T-helper 2 cell treated with Interferon-gamma antibody and Interleukin-4, amounts not matched to agents 5 μg/mL and 100 μg/mL, for 36 hours (primary cell): Measurements from ENCODE around the gene WDR7.

Experiments
- DNase-seq: peaks from one replicate; pipeline ENCODE4 v3.0.0; 2021; ENCODE audit warnings: low spot score
- H3K27ac Mint-ChIP-seq: one replicate; pipeline ENCODE4 v1.8.0; 2021; ENCODE audit warnings: mild to moderate bottlenecking, mixed read lengths
- H3K27me3 Mint-ChIP-seq: one replicate; pipeline ENCODE4 v1.8.0; 2021; ENCODE audit warnings: low read depth, mixed read lengths
- H3K36me3 Mint-ChIP-seq: one replicate; pipeline ENCODE4 v1.8.0; 2021; ENCODE audit warnings: low read depth, mixed read lengths
- H3K4me1 Mint-ChIP-seq: one replicate; pipeline ENCODE4 v1.8.0; 2021; ENCODE audit warnings: low read depth, mixed read lengths
- H3K4me3 Mint-ChIP-seq: one replicate; pipeline ENCODE4 v1.8.0; 2022; ENCODE audit warnings: mild to moderate bottlenecking, moderate library complexity, mixed read lengths
- H3K9me3 Mint-ChIP-seq: one replicate; pipeline ENCODE4 v1.8.0; 2021; ENCODE audit warnings: mixed read lengths

WDR7 gene

DNA sequence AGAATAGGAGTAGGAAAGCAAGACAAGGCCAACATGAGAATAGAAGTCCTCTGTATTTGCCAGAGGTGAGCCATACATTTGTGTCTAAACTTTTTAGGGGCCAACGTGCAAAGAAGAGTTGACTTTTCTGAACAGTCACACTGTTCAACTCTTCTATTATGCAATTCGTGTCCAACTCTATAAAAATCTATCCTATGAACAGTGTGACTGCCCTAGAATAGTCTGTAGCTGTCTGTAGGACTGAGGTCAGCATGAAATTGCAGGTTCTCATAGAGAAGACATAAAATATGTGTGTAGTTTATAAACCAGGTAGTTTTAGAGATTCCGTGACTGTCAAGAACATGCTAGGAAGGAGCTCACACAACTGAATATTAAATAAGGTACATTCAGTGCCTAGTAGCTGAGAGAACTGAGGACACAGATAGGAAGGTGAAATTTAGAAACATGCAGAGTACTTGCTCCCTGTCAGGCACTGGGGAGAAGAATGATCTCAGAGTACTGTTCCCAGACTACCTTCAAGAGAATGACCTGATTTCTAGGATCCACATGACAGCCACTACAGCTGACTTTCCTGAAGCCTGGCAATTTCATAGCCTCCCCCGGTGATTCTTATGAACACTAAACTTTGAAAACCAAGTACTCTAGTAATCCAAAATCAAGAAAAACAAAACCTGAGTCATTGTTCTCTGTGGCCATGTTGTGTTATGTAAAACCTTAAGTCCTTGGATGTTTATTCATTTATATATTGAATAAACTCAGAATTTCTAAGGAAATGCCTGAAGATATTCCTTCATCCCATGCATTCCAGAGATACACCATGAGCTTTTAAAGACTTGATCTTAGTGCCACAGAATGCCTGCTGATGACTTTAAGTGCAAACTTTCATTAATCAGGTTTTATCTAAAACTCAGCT, 294.3 kb downstream of the WDR7 start:
- H3K4me1 Mint-ChIP-seq, result no peaks in the 10 kb centered on the region
- H3K27ac Mint-ChIP-seq, result no peak overlapping the region
- no peak overlapping the region for H3K4me3 Mint-ChIP-seq
- DNase-seq, result no peak
- no peaks in the 10 kb centered on the region for H3K27me3 Mint-ChIP-seq
- H3K36me3 Mint-ChIP-seq, result no peaks in the 10 kb centered on the region
- no peaks in the 10 kb centered on the region for H3K9me3 Mint-ChIP-seq

DNA sequence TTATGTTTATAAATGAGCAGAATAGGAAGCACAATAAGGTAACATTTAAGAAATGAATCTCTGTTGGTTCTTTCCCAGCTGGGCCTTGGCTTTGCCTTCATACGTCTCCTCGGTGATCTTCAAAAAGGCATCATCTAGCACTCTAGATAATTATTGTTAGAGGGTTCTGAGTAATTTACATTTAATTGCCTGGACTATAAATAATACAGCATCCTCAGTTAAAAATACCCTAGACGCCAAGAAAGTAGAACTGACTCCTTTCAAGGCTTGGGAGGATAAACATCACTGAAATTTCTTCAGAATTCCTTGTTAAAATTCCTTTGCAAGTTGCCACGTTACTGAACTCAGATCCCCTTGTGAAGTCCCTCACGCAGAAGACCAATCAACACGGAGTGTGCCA, 296.1 kb downstream of the WDR7 start:
- no peak overlapping the region for H3K4me3 Mint-ChIP-seq
- no peak overlapping the region for H3K27ac Mint-ChIP-seq
- no peaks in the 10 kb centered on the region for H3K36me3 Mint-ChIP-seq
- no peak for DNase-seq
- no peaks in the 10 kb centered on the region for H3K9me3 Mint-ChIP-seq
- H3K4me1 Mint-ChIP-seq, result no peaks in the 10 kb centered on the region
- H3K27me3 Mint-ChIP-seq, result no peaks in the 10 kb centered on the region

DNA sequence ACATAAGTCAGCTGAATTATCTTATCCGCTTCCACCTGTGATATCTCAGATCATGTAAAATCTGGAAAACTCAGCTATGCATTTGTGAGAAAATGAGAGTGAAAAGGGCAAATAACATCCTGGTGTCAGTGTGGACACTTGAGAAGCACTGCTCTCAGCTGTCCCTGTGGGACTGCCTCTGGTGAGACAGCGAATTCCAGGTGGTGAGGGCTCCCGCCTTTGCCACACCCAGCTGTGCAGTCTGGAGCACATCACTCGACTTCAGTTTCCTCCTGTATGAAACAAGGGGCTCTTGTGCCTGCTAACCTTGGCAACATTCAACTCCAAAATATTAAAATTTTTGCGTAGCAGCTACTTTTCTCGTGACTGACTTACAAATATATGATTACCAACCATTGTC, 300.9 kb downstream of the WDR7 start:
- no peaks in the 10 kb centered on the region for H3K9me3 Mint-ChIP-seq
- H3K27ac Mint-ChIP-seq, result no peak overlapping the region
- H3K36me3 Mint-ChIP-seq, result no peaks in the 10 kb centered on the region
- no peak for DNase-seq
- H3K27me3 Mint-ChIP-seq, result no peaks in the 10 kb centered on the region
- H3K4me3 Mint-ChIP-seq, result no peak overlapping the region
- no peaks in the 10 kb centered on the region for H3K4me1 Mint-ChIP-seq

DNA sequence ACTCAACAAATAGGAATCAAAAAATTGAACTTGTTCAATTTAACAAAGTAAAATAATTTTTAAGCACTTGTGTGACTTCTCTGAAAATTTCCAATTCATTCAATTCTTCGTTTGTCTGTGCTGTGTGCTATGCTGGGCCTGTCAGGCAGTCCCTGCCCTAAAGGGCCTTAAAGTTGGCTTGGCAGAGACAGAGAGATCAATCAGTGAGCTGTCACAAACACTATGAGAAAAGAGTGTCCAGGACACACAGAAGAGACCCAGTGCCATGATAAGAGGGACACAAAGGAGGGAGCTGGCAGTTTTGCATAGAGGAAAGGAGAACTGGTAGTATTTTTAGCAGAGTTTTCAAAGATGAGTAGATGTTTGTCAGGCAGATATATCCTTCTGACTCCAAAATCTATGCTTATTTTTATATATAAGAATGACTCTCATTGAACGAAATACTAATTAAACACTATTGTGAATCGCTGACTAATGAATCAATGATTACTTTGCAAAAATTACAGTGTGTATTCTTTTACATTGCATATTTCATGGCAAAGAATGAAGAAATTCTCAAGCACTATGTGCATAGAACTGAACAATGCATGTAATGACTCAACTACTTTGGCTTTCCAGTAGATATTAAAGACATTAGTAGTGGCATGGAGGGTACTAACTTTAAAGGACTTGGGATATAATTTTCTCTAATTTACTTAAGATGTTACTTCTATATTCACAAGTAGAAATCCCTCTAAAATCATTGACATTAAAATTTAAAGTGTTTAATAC, 302.5 kb downstream of the WDR7 start:
- no peak overlapping the region for H3K4me3 Mint-ChIP-seq
- H3K4me1 Mint-ChIP-seq, result no peaks in the 10 kb centered on the region
- DNase-seq, result no peak
- H3K9me3 Mint-ChIP-seq, result no peaks in the 10 kb centered on the region
- no peak overlapping the region for H3K27ac Mint-ChIP-seq
- peaks cover 5% of the 10 kb centered on the region for H3K36me3 Mint-ChIP-seq
- H3K27me3 Mint-ChIP-seq, result no peaks in the 10 kb centered on the region

DNA sequence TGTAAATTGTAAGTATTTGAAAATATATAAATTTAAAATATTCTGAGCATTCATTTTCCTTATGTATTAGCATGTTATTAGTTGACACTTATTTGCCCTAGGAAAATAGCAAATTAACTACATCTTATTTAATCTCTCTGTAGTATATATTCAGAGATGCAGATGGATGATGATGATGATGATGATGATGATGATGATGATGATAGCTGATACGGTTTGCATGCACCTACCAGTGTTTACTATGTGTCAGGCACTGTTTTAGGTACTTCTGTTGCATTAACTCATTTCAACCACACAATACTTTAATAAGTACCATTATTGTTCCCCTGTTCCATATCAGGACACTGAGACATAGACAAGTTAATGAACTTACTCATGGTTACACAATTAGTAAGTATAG, 304.3 kb downstream of the WDR7 start:
- peaks cover 5% of the 10 kb centered on the region for H3K36me3 Mint-ChIP-seq
- H3K4me1 Mint-ChIP-seq, result no peaks in the 10 kb centered on the region
- no peak overlapping the region for H3K4me3 Mint-ChIP-seq
- no peaks in the 10 kb centered on the region for H3K27me3 Mint-ChIP-seq
- no peaks in the 10 kb centered on the region for H3K9me3 Mint-ChIP-seq
- no peak for DNase-seq
- no peak overlapping the region for H3K27ac Mint-ChIP-seq

DNA sequence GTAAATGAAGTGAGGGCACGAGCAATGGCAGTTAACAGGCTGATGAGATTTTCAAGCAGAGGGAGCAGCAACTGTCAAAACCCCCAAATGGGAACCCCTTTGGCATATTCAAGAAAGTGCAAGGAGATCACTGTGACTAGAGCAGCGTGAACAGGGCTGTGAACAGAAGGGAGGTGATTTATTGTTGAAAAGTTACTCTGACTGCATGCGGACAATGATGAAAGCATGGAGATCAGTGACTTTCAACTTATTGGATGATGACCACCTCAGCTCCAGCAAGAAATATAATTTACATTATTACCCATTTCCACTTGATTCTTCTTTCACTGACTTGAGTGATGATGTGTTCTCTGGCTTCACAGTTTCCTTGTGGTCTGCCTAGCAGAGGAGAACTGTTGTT, 308.0 kb downstream of the WDR7 start:
- no peak overlapping the region for H3K27ac Mint-ChIP-seq
- H3K4me1 Mint-ChIP-seq, result no peaks in the 10 kb centered on the region

DNA sequence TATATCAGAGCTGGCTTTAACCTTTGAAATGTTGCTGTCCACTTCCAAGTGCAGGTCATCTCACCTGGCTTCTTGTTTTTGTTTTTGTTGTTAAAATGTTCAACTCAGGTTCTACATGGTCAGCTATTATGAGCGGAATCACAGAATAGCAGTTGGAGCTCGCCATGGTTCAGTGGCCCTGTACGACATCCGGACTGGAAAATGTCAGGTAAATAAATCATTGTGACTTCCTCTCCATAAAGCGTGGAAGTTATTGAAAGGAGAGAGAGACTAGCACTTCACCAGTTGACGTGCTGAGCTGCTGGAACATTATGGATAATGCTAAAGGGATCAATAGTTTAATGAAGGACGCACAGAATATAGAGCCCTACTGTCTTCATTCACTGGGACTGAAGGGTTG, 311.2 kb downstream of the WDR7 start:
- H3K9me3 Mint-ChIP-seq, result no peaks in the 10 kb centered on the region
- DNase-seq, result no peak
- H3K27ac Mint-ChIP-seq, result no peak overlapping the region
- H3K4me3 Mint-ChIP-seq, result no peak overlapping the region
- peaks cover 9% of the 10 kb centered on the region for H3K36me3 Mint-ChIP-seq
- no peaks in the 10 kb centered on the region for H3K27me3 Mint-ChIP-seq
- H3K4me1 Mint-ChIP-seq, result no peaks in the 10 kb centered on the region

More for the DNA sequence above, 308.0 kb downstream of the WDR7 start:
- no peaks in the 10 kb centered on the region for H3K9me3 Mint-ChIP-seq
- no peaks in the 10 kb centered on the region for H3K27me3 Mint-ChIP-seq
- H3K36me3 Mint-ChIP-seq, result peaks cover 5% of the 10 kb centered on the region
- DNase-seq, result no peak
- no peak overlapping the region for H3K4me3 Mint-ChIP-seq

DNA sequence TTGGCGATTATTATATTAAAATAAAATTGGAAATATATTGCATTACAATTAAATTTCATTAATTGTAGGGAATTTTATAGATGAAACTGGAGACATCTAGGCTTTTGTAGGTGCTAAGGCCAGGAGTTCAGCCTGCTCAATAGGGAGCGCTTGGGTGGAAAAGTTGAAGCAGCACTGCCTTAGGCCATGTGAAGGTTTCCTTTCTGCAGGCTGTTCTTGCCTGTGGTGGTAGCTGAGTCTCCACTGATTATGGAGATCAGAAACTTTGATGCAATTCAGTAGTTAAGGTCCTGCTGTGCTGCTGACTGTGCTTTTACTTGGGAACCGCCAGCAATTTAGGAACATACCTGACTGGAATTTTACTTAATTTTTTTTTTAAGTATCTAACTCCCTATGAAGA, 315.9 kb downstream of the WDR7 start:
- H3K36me3 Mint-ChIP-seq, result peaks cover 8% of the 10 kb centered on the region
- no peaks in the 10 kb centered on the region for H3K27me3 Mint-ChIP-seq
- H3K9me3 Mint-ChIP-seq, result no peaks in the 10 kb centered on the region
- H3K27ac Mint-ChIP-seq, result no peak overlapping the region
- peaks cover 2% of the 10 kb centered on the region for H3K4me1 Mint-ChIP-seq
- no peak overlapping the region for H3K4me3 Mint-ChIP-seq
- DNase-seq, result no peak

DNA sequence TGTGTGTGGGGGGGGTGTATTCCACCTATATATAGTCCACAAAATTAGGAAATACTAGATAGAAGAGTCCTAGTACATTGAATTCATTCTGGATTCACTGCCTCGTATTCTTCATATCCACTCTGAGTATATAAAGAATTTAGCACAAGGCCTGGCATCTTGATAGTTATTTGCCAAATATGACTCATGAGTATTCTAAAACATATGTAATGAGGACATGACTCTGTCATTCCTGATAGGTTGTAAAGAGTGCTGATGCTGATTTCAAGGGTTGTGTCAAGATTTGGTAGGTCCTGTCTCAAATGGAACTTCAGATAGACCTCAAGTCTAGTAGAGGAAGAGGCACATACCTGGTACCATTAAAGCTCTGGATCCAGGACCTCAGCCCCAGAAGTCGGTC, 322.3 kb downstream of the WDR7 start:
- Mint-ChIP-seq H3K27ac (no peak overlapping the region), H3K4me3 (no peak overlapping the region), H3K9me3 (no peaks in the 10 kb centered on the region), H3K36me3 (peaks cover 1% of the 10 kb centered on the region), H3K4me1 (peaks cover 2% of the 10 kb centered on the region), H3K27me3 (no peaks in the 10 kb centered on the region)
- DNase-seq, result no peak

DNA sequence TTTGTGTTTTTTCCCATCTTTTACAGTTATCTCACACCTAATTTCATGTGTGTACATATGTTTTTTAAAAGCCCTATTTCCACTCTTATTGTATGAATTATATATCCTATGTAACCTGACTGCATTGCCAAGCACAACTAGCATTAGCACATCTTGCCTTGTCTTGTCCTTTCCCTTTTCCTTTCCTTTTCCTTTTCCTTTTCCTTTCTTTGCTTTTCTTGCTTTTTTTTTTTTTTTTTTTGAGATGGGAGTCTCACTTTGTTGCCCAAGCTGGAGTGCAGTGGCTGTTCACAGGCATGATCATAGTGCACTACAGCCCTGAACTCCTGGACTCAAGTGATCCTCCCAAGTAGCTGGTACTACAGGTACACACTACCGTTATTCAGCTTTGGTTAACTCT, 323.0 kb downstream of the WDR7 start:
- Mint-ChIP-seq H3K27me3 (no peaks in the 10 kb centered on the region), H3K4me3 (no peak overlapping the region), H3K4me1 (no peaks in the 10 kb centered on the region), H3K9me3 (no peaks in the 10 kb centered on the region), H3K36me3 (peaks cover 1% of the 10 kb centered on the region), H3K27ac (no peak overlapping the region)
- DNase-seq, result no peak

DNA sequence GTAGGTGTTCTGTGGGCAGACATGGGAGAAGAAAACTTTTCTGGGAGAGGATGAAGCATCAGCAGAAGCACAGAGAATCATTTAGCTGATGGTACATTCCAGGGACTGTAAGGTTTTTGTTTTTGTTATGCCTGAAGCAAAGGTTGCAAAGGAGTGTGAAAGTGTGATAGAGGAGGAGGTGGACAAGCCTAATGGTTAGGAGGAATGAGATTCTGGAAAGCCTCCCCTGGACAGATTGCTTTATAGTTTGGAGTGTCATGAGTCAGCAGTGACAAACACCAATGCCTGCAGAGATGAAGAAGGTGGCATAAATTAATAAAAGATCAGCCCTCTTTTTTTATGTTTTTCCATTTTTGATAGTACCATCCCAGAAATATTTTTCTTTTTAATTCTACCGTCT, 324.1 kb downstream of the WDR7 start:
- Mint-ChIP-seq H3K4me3 (no peak overlapping the region), H3K36me3 (peaks cover 1% of the 10 kb centered on the region), H3K27me3 (no peaks in the 10 kb centered on the region), H3K4me1 (no peaks in the 10 kb centered on the region), H3K27ac (no peak overlapping the region), H3K9me3 (no peaks in the 10 kb centered on the region)
- no peak for DNase-seq

DNA sequence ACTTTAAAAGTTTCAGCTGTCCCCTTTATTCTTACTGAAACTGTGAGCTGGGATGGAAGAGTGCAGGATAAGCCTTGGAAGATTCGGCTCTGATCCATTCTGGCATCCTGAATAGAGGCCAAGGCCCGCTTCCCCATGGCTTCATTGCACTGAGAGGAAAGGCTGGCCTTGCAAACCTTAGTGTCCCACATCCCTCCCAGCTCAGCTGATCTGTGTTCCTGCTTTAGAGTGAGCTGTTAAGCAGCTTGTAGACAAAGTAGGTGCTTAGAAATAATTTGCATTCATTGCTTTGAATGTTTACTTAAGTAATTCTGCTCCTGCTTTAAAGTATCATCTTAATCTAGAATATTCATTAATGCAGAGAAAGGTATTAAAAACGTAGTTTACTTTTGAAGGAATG, 326.1 kb downstream of the WDR7 start:
- H3K27me3 Mint-ChIP-seq, result no peaks in the 10 kb centered on the region
- DNase-seq, result no peak
- no peaks in the 10 kb centered on the region for H3K36me3 Mint-ChIP-seq
- no peak overlapping the region for H3K27ac Mint-ChIP-seq
- H3K9me3 Mint-ChIP-seq, result no peaks in the 10 kb centered on the region
- H3K4me3 Mint-ChIP-seq, result no peak overlapping the region
- H3K4me1 Mint-ChIP-seq, result no peaks in the 10 kb centered on the region

DNA sequence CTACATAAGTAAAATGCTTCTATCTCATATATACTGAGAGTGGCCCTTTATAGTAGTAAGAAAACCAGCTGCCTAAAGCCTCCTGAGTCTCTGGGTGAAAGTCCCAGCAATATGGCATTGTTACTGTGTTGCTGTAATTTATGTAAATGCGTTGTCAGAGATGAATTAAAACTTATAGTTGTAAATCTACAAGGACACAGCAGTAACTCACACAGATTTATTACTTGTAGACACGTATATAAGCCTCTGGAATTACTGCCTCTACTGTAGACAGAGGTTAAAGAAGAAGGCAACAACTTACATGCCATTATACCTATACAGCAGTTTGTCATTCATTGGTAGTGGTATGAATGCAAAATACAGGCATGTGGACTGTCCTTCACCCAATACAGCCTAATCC, 326.6 kb downstream of the WDR7 start:
- Mint-ChIP-seq H3K9me3 (no peaks in the 10 kb centered on the region), H3K4me3 (no peak overlapping the region), H3K27me3 (no peaks in the 10 kb centered on the region), H3K36me3 (no peaks in the 10 kb centered on the region), H3K4me1 (peaks cover 2% of the 10 kb centered on the region), H3K27ac (no peak overlapping the region)
- no peak for DNase-seq

DNA sequence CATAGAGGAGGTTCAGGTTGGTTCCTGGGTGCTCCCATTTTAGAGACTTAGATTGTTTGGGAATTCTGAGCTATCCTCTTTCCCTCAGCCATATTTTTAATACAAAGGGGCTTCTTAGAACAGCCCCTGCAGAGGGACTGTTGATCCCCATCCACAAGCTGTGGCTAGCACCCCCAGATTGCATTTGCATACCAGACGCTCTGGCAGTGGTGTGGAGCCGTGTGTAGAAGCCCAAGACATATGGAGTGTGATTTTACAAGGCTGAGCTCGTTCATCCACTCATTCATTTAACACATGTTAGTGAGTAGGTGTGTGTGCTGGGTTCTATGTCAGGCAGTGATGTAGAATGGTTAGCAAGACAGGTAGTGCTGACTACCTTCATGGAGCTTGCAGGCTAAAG, 329.0 kb downstream of the WDR7 start:
- Mint-ChIP-seq H3K27ac (no peak overlapping the region), H3K4me1 (peaks cover 3% of the 10 kb centered on the region), H3K36me3 (no peaks in the 10 kb centered on the region), H3K27me3 (no peaks in the 10 kb centered on the region), H3K9me3 (no peaks in the 10 kb centered on the region), H3K4me3 (no peak overlapping the region)
- no peak for DNase-seq
